Uterus (tissue), 4 donors: ENCODE measurements around the gene MESP2. TPM values are rescaled to one million over a fixed set of nuclear protein-coding genes. Genes with fewer than 3 reads are reported as not detected.
A peak's percentile ranks its signal among the peaks of the same experiment; 100 is the strongest.

Source experiments
- DNase-seq, 2 donors: peaks; one replicate each; pipeline ENCODE4 v3.0.0-alpha.2; 2019 to 2020
- H3K27ac ChIP-seq, 2 donors: fragments of 200-600 bp; sonication (generic); 1 replicate in 1 of 2; 2 replicates in 1 of 2; pipeline ENCODE4 v1.5.1; 2016 to 2018
- H3K27me3 ChIP-seq, 2 donors: fragments of 200-600 bp; sonication (generic); one replicate each; pipeline ENCODE4 v1.5.1; 2018 to 2019; ENCODE audit warnings: control low read depth in 1 of 2
- H3K36me3 ChIP-seq, 2 donors: fragments of 200-600 bp; sonication (generic); one replicate each; pipeline ENCODE4 v1.5.1; 2019; ENCODE audit warnings: control low read depth in 1 of 2
- H3K4me1 ChIP-seq, 2 donors: fragments of 200-600 bp; sonication (generic); one replicate each; pipeline ENCODE4 v1.5.1; 2018 to 2019; ENCODE audit warnings: control low read depth in 1 of 2
- H3K4me3 ChIP-seq, 2 donors: fragments of 200-600 bp; sonication (generic); 1 replicate in 1 of 2; 2 replicates in 1 of 2; pipeline ENCODE4 v1.5.1; 2018 to 2019; ENCODE audit warnings: mild to moderate bottlenecking in 1 of 2
- H3K9me3 ChIP-seq, 2 donors: fragments of 200-600 bp; sonication (generic); one replicate each; pipeline ENCODE4 v1.5.1; 2019; ENCODE audit warnings: control low read depth in 1 of 2
- POLR2A ChIP-seq, 2 donors: fragments of 450-650 bp; IDR thresholded peaks; one replicate each; pipeline ENCODE4 v1.6.1; 2016; ENCODE audit warnings: antibody characterized with exemption in 2 of 2, mild to moderate bottlenecking in 1 of 2, moderate library complexity in 1 of 2
- intact Hi-C: fragments of 100-400 bp; cut with DNase I; formaldehyde crosslinking; loops from one replicate; pipeline ENCODE4 v1.15.1; 2023; ENCODE audit warnings: low total_unique reads
- total RNA-seq, 4 donors: library from RNA; depleted of rRNA in 3 of 4; stranded (reverse); fragments of >200 nt in 3 of 4; gene quantifications; one replicate each; pipeline versions ENCODE4 v1.1.0 to v1.2.4, GENCODE V29; 2014 to 2023
- TF ChIP-seq, protein P1 (sequence below), 4 experiments: fragments of 200-600 bp in 2 of 4; fragments of 450-650 bp in 2 of 4; sonication (generic) in 2 of 4; IDR thresholded peaks; one replicate each; pipeline ENCODE4 v1.5.1; 2016 to 2019; ENCODE audit warnings: antibody characterized with exemption in 4 of 4, mild to moderate bottlenecking in 2 of 4, moderate library complexity in 1 of 4
- donor health status: DM: yes; HTN: yes; CAD: no.

The MESP2 gene
- total RNA-seq, 4 donors from 2014 or later: 0.21 TPM; not detected in 3

DNA sequence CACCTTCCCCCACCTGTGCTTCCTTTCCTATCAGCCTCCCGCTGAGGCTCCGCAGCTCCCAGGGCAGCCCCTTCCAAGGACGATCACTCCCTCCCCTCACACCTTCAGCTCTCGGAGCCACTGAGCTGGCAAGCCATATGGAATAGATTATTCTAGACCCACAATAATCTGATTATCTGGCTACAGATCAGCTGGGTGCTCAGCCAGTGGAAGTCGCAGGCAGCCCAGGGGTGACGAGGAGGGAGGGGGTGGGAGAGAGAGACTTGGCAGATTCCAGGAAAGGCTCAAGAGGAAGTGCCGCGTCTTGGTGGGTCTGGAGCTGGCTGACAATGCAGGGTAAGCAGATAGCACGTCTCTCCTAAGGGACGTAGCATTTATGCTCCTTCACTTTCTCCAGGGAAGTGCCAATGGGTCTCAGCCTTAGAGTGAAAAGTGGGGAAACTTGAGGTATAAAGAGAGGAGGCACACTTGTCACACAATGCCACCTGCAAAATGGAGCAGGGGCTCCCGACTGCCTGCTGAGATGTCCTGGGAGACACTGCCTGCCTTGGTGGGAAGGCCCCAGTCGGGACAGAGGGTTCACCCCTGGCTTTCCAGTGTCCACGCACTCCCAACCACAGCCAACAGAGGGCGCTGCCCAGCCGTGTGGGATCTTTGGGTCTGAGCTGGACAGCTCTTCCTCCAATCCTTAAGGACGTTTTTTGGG lies 15.7 kb upstream of the MESP2 start:
- Histone ChIP-seq H3K27me3 (no peaks in the 10 kb centered on the region), H3K36me3 (no peaks in the 10 kb centered on the region), H3K27ac (no peak overlapping the region), H3K4me1 (no peaks in the 10 kb centered on the region), H3K9me3 (no peaks in the 10 kb centered on the region), H3K4me3 (no peak overlapping the region)
- DNase-seq: peak; percentile 34 to 62
- no peak for TF ChIP-seq POLR2A (IDR thresholded peaks at IDR 0.05)
- TF ChIP-seq, protein P1, sequence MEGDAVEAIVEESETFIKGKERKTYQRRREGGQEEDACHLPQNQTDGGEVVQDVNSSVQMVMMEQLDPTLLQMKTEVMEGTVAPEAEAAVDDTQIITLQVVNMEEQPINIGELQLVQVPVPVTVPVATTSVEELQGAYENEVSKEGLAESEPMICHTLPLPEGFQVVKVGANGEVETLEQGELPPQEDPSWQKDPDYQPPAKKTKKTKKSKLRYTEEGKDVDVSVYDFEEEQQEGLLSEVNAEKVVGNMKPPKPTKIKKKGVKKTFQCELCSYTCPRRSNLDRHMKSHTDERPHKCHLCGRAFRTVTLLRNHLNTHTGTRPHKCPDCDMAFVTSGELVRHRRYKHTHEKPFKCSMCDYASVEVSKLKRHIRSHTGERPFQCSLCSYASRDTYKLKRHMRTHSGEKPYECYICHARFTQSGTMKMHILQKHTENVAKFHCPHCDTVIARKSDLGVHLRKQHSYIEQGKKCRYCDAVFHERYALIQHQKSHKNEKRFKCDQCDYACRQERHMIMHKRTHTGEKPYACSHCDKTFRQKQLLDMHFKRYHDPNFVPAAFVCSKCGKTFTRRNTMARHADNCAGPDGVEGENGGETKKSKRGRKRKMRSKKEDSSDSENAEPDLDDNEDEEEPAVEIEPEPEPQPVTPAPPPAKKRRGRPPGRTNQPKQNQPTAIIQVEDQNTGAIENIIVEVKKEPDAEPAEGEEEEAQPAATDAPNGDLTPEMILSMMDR (IDR thresholded peaks at IDR 0.05): peak; percentile 66 to 84 (median 77)
- intact Hi-C loops: no loop called here

DNA sequence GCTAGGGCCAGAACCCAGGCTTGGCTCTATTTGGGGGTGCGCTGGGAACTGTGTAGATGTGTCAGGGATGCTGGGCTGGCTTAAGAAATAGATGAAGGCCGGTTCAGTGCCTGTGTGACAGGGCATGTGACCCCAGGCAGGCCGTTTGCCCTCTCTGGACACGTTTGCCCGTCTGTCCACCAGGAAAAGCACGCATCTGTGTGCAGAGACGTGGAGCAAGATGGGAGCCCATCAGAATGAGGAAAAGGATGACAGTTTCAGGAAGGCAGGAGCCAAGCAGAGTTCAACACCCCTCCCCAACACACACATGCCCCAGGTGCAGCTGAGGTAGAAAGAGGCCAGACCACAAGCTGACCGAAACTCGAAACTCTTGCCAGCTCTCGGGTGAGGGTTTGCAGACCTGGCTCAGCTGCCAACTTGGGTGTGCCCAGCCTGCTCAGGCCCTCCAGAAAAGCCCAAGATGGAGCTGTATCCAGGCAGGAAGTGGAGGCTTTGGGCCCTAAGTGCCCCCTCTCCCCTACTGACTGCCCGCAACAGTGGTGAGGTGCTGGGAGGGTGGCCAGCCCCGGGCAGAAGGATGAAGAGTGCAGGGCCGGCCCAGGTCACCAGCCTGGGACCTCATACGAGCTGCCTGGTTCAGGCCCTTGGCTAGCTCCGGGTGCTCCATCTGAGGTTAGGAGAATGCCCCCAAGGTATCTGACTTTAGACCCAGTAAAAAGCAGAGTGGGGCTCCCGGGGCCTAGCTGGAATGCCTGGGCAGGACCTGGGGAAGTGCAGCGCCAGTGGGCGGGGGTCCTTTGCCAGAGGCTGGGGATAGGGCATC lies 14.9 kb upstream of the MESP2 start:
- TF ChIP-seq, protein P1 (IDR thresholded peaks at IDR 0.05): no peak
- no peak for TF ChIP-seq POLR2A (IDR thresholded peaks at IDR 0.05)
- Histone ChIP-seq H3K27me3 (no peaks in the 10 kb centered on the region), H3K4me1 (no peaks in the 10 kb centered on the region), H3K36me3 (no peaks in the 10 kb centered on the region), H3K27ac (no peak overlapping the region), H3K9me3 (no peaks in the 10 kb centered on the region), H3K4me3 (no peak overlapping the region)
- no peak for DNase-seq
- intact Hi-C loops: no loop called here

DNA sequence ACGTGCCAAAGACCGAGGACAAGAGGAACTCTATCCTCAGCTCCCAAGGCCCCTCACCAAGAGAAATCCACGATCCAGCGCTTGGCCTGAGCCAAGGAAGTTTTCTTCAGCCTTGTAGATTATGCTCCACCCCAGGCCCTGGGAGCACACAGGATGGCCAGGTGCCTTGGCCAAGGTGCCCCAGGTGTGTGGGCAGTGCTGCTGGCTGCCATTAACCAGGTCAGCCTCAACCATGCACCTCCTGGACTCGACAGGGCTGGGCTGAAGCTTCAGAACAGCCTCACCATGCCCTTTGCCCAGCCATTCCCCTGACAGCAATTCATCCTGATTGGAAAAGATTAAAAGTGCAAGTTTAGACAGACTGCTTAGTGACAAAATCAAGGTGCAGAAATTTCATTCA lies 14.2 kb upstream of the MESP2 start:
- intact Hi-C loops: no loop called here
- Histone ChIP-seq H3K36me3 (no peaks in the 10 kb centered on the region), H3K9me3 (no peaks in the 10 kb centered on the region), H3K27ac (no peak overlapping the region), H3K4me1 (no peaks in the 10 kb centered on the region), H3K4me3 (no peak overlapping the region), H3K27me3 (no peaks in the 10 kb centered on the region)
- TF ChIP-seq, protein P1 (IDR thresholded peaks at IDR 0.05): no peak
- no peak for TF ChIP-seq POLR2A (IDR thresholded peaks at IDR 0.05)
- DNase-seq: no peak

DNA sequence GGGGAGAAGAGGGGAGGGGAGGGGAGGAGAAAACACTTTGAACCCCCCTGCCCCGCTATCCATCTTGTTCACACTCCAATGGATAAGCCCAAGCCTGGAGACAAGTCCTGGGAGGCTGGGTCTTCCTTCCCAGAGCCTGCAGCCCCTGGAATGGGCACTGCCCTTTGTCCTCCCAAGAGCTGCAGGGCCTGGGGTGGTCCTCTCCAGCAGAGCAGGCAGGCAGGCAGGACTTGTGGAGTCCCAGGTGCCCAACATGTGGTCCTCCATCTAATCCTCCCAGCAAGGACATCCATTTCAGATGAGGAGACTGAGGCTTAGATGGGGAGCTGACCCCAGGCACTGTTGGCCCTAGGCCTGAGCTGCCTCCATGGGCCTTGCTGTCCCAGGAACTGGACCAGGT lies 10.4 kb upstream of the MESP2 start:
- intact Hi-C loops: no loop called here
- Histone ChIP-seq H3K9me3 (no peaks in the 10 kb centered on the region), H3K36me3 (no peaks in the 10 kb centered on the region), H3K27ac (no peak overlapping the region), H3K4me3 (no peak overlapping the region), H3K4me1 (no peaks in the 10 kb centered on the region), H3K27me3 (no peaks in the 10 kb centered on the region)
- TF ChIP-seq, protein P1 (IDR thresholded peaks at IDR 0.05): no peak
- TF ChIP-seq POLR2A (IDR thresholded peaks at IDR 0.05): no peak
- DNase-seq: no peak
